HepG2 (cell line): ENCODE measurements around the gene SGPP2. TPM values are rescaled to one million over a fixed set of nuclear protein-coding genes. Genes with fewer than 3 reads are reported as not detected.

ENCODE experiments used
- ATAC-seq: fragments of 200-7000 bp; cut with Tn5 transposase; 3 replicates; pipeline ENCODE4 v1.9.1; 2020; ENCODE audit warnings: mild to moderate bottlenecking, moderate library complexity
- BruUV-seq: library from RNA; stranded (reverse); fragments of 400-500 nt; replicated peaks from 2 replicates; lab custom pipeline; 2021; lab: Mats Ljungman, UMichigan
- CTCF ChIA-PET: fragments of 300-600 bp; formaldehyde crosslinking; extraction: SDS; loops from one replicate; lab custom pipeline; 2021; ENCODE audit warnings: low total read pairs, inconsistent platforms, low intra/inter-chr PET ratio; lab: Yijun Ruan, JAX
- POLR2A ChIA-PET: fragments of 350-600 bp; sonication (Branson Sonifier 250); formaldehyde crosslinking; loops from one replicate; lab custom pipeline; 2020; ENCODE audit warnings: antibody characterized with exemption, inconsistent platforms; lab: Yijun Ruan, JAX
- DNase-seq: peaks from one replicate; pipeline ENCODE4 v3.0.0-alpha.2; 2015; ENCODE audit warnings: low spot score
- FAIRE-seq: peaks from 3 replicates; lab custom pipeline; 2011; peaks lifted over from hg19 to GRCh38; lab: Jason Lieb, UNC
- H2AFZ ChIP-seq: one replicate; pipeline ENCODE4 v1.6.1; 2011; ENCODE audit warnings: low read length, inconsistent platforms
- H3K27ac ChIP-seq: fragments of 300-600 bp; 3 replicates; pipeline ENCODE4 v1.8.0; 2011; ENCODE audit warnings: mixed run types, mild to moderate bottlenecking, mixed read lengths, low read length, inconsistent platforms; ENCODE audit not compliant: insufficient read depth; ENCODE audit errors: extremely low read length
- H3K27me3 ChIP-seq, 2 experiments: fragments of 200-600 bp in 1 of 2; 2 replicates in 1 of 2; 3 replicates in 1 of 2; pipeline versions ENCODE4 v1.6.0 to v1.8.0; 2011; ENCODE audit warnings: low read length in 2 of 2, mild to moderate bottlenecking in 2 of 2, moderate library complexity in 2 of 2, inconsistent platforms in 1 of 2; ENCODE audit not compliant: insufficient read depth in 2 of 2, control insufficient read depth in 1 of 2
- H3K36me3 ChIP-seq, 2 experiments: fragments of 200-600 bp in 1 of 2; replicated peaks in 1 of 2; 2 replicates in 1 of 2; 3 replicates in 1 of 2; pipeline versions ENCODE4 v1.5.1 to v1.8.0; 2011; ENCODE audit warnings: low read length in 2 of 2, inconsistent platforms in 1 of 2; ENCODE audit not compliant: insufficient read depth in 2 of 2, control insufficient read depth in 1 of 2
- H3K4me1 ChIP-seq: 2 replicates; pipeline ENCODE4 v1.5.1; 2012; ENCODE audit warnings: low read length, inconsistent platforms; ENCODE audit not compliant: insufficient read depth
- H3K4me2 ChIP-seq: 2 replicates; pipeline ENCODE4 v1.6.0; 2011; ENCODE audit warnings: low read depth, low read length, inconsistent platforms
- H3K4me3 ChIP-seq, 3 experiments: fragments of 200-600 bp in 1 of 3; sonication (generic), shearing (Covaris generic) in 1 of 3; replicated peaks in 1 of 3; 2 replicates each; pipeline ENCODE4 v1.5.1; 2011 to 2016; ENCODE audit warnings: low read length in 3 of 3, inconsistent platforms in 2 of 3, low read depth in 2 of 3, mild to moderate bottlenecking in 2 of 3, control low read depth in 1 of 3, mixed read lengths in 1 of 3; ENCODE audit not compliant: insufficient read depth in 1 of 3
- H3K79me2 ChIP-seq: one replicate; pipeline ENCODE4 v1.6.1; 2011; ENCODE audit warnings: low read length, inconsistent platforms; ENCODE audit not compliant: insufficient read depth
- H3K9ac ChIP-seq: 2 replicates; pipeline ENCODE4 v1.6.0; 2011; ENCODE audit warnings: mild to moderate bottlenecking, low read depth, low read length, inconsistent platforms; ENCODE audit not compliant: insufficient read depth
- H3K9me3 ChIP-seq: 2 replicates; pipeline ENCODE4 v1.5.1; 2012; ENCODE audit warnings: mild to moderate bottlenecking, low read length
- H4K20me1 ChIP-seq: 2 replicates; pipeline ENCODE4 v1.6.0; 2011; ENCODE audit warnings: inconsistent platforms, mild to moderate bottlenecking, low read length, moderate library complexity; ENCODE audit not compliant: insufficient read depth
- ARNT ChIP-seq: fragments of 450-650 bp; IDR thresholded peaks from 2 replicates; pipeline ENCODE4 v1.6.1; 2017
- CERS6 ChIP-seq: sonication (generic); formaldehyde crosslinking; IDR thresholded peaks from 2 replicates; pipeline ENCODE4 v1.5.0; 2020; ENCODE audit warnings: missing genetic modification reagents
- FOXK1 ChIP-seq: sonication (generic); formaldehyde crosslinking; IDR thresholded peaks from 2 replicates; pipeline ENCODE4 v1.4.0; 2020; ENCODE audit warnings: low read depth, missing genetic modification reagents, borderline replicate concordance
- HIVEP1 ChIP-seq: sonication (generic); formaldehyde crosslinking; IDR thresholded peaks from 2 replicates; pipeline ENCODE4 v1.4.0; 2020; ENCODE audit warnings: mild to moderate bottlenecking, missing genetic modification reagents
- PRDM15 ChIP-seq: sonication (generic); formaldehyde crosslinking; IDR thresholded peaks from 2 replicates; pipeline ENCODE4 v1.4.0; 2020; ENCODE audit warnings: missing genetic modification reagents
- PRMT3 ChIP-seq: sonication (generic); formaldehyde crosslinking; IDR thresholded peaks from 2 replicates; pipeline ENCODE4 v1.8.1; 2022; ENCODE audit warnings: low read depth, mild to moderate bottlenecking, moderate library complexity, missing genetic modification reagents, borderline replicate concordance
- ZNF142 ChIP-seq: sonication (generic); formaldehyde crosslinking; IDR thresholded peaks from 2 replicates; pipeline ENCODE4 v1.4.0; 2020; ENCODE audit warnings: missing genetic modification reagents
- ZNF224 ChIP-seq: sonication (generic); formaldehyde crosslinking; IDR thresholded peaks from 2 replicates; pipeline ENCODE4 v1.5.0; 2020; ENCODE audit warnings: mild to moderate bottlenecking, missing genetic modification reagents
- ZNF496 ChIP-seq: sonication (generic); formaldehyde crosslinking; IDR thresholded peaks from 2 replicates; pipeline ENCODE4 v1.8.1; 2023; ENCODE audit warnings: mild to moderate bottlenecking, moderate library complexity, missing genetic modification reagents; ENCODE audit not compliant: insufficient replicate concordance
- ZNF556 ChIP-seq: sonication (generic); formaldehyde crosslinking; IDR thresholded peaks from 2 replicates; pipeline ENCODE4 v1.4.0; 2020; ENCODE audit warnings: mild to moderate bottlenecking, missing genetic modification reagents, borderline replicate concordance
- ZNF780A ChIP-seq: sonication (generic); formaldehyde crosslinking; IDR thresholded peaks from 2 replicates; pipeline ENCODE4 v1.8.0; 2022; ENCODE audit warnings: mild to moderate bottlenecking, missing genetic modification reagents, moderate library complexity
- ZNF790 ChIP-seq: sonication (generic); formaldehyde crosslinking; IDR thresholded peaks from 2 replicates; pipeline ENCODE4 v1.8.0; 2022; ENCODE audit warnings: missing genetic modification reagents, mild to moderate bottlenecking, borderline replicate concordance
- ZUFSP ChIP-seq: sonication (generic); formaldehyde crosslinking; IDR thresholded peaks from 2 replicates; pipeline ENCODE4 v1.9.0; 2021; ENCODE audit warnings: missing genetic modification reagents, mild to moderate bottlenecking, borderline replicate concordance
- in situ Hi-C: cut with HindIII; loops from 2 replicates; pipeline ENCODE4 v1.10.0; 2017; ENCODE audit warnings: low pct_unique_long_range_greater_than_20kb; ENCODE audit not compliant: extremely low pct_ligation_motif_present
- intact Hi-C: fragments of 100-400 bp; cut with micrococcal nuclease; formaldehyde crosslinking; loops from one replicate; pipeline ENCODE4 v1.10.0; 2022; ENCODE audit not compliant: unreplicated experiment
- polyA plus RNA-seq, 8 experiments: library from polyadenylated mRNA; depleted of rRNA in 3 of 8; stranded (reverse) in 7 of 8; unstranded in 1 of 8; fragments of >200 nt; fragmentation: Illumina TruSeq in 4 of 8; extraction: Trizol in 4 of 8; gene quantifications; 2 replicates each; pipeline versions ENCODE4 v1.2.1 to v1.2.3, GENCODE V29; 2011 to 2016; ENCODE audit warnings: low read depth in 4 of 8, missing spikeins in 1 of 8, mixed read lengths in 1 of 8; ENCODE audit not compliant: insufficient read depth in 1 of 8
- total RNA-seq, 5 experiments: library from RNA; depleted of rRNA; stranded (reverse); fragments of >200 nt; fragmentation: Illumina TruSeq; extraction: Trizol; gene quantifications; 2 replicates each; pipeline ENCODE4 v1.2.3, GENCODE V29; 2016; ENCODE audit warnings: low read depth in 1 of 5

Gene SGPP2
- total and polyA plus RNA-seq, 2 of the 13 experiments (the other 11 are each of a cell fraction or from before 2014, with no cell fraction given), result not detected

GRCh38 chr2:222490131-222490530 lies 65.8 kb downstream of the SGPP2 start:
- no peak overlapping the region for H3K4me2 ChIP-seq
- no peaks in the 10 kb centered on the region for H3K79me2 ChIP-seq
- in situ Hi-C loops (no loop called here), intact Hi-C loops (no loop called here)
- H2AFZ ChIP-seq, result no peak overlapping the region
- ChIA-PET POLR2A (no interaction called here), CTCF (no interaction called here)
- no peaks in the 10 kb centered on the region for H4K20me1 ChIP-seq
- no peak overlapping the region for H3K27ac ChIP-seq
- FAIRE-seq (no peak), ATAC-seq (no peak), DNase-seq (no peak)
- no TSS peak for BruUV-seq
- peaks cover 0 to 5% of the 10 kb centered on the region in 2 experiments; a peak in 1 of 5 replicates for H3K27me3 ChIP-seq
- no peak overlapping the region for H3K4me3 ChIP-seq
- H3K9ac ChIP-seq, result no peak overlapping the region
- H3K9me3 ChIP-seq, result peaks cover 10% of the 10 kb centered on the region
- peaks cover 8% of the 10 kb centered on the region for H3K4me1 ChIP-seq
- H3K36me3 ChIP-seq, result no peaks in the 10 kb centered on the region
- TF ChIP-seq HIVEP1 (CRISPR knock-in tag), result no peak
- TF ChIP-seq ZNF556 (CRISPR knock-in tag), result no peak
- no peak for TF ChIP-seq ZNF790 (CRISPR knock-in tag)
- no peak for TF ChIP-seq FOXK1 (CRISPR knock-in tag)
- no peak for TF ChIP-seq ZNF496 (CRISPR knock-in tag)
- TF ChIP-seq PRDM15 (CRISPR knock-in tag), result no peak
- TF ChIP-seq ZUFSP (CRISPR knock-in tag), result no peak
- no peak for TF ChIP-seq PRMT3 (CRISPR knock-in tag)
- TF ChIP-seq ZNF224 (CRISPR knock-in tag), result no peak
- TF ChIP-seq ARNT, result no peak
- no peak for TF ChIP-seq ZNF780A (CRISPR knock-in tag)
- TF ChIP-seq CERS6, result no peak
- TF ChIP-seq ZNF142 (CRISPR knock-in tag), result no peak
